ENCODE measurements around the gene SLC9A3. TPM values are rescaled to one million over a fixed set of nuclear protein-coding genes. Genes with fewer than 3 reads are reported as not detected.

The SLC9A3 gene
- 2.0 and 3.5 TPM in 2 replicates for total RNA-seq (2014; rRNA removed; shearing (Covaris generic); ENCODE audit: low replicate concordance)

DNA sequence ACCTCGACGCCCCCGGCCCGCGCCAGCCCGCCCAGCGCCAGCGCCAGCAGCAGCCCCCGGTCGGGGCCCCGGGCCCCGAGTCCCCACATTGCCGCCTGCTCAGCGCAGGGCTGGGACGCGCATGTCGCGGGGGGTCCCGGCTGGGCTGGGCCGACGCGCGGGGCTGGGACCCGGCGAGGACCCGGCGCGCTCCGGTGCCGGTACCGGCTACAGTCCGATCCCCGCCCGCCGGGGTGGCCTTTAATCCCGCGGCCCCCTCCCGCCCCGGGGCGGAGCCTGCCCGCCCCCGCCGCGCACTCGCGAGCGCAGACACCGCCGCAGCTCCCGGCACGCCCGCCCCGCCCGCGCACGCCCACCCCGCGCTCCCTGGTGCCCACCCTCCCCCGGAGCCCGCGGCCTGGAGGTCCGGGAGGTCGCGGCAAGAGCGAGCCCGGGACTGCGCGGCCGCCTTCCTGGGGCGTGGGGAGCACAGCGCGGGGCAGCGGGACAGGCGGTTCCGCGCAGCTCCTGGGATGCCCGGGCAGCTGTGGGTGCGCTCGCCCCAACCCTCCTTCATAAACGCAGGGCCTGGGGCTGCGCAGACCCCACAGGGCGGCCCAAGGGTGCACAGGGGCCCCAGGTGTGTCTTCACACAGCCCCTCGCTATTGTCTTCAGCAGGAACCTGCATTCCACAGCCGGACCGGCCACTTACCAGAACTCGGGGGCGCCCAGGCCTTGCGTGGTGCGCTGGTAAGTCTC is at the start of gene SLC9A3:
Gene SLC9A3 (minus strand): TSS at position 216 of the 739 bp plus-strand sequence.
- Histone ChIP-seq H3K36me3 (ENCODE audit: insufficient read depth, low read length) (no peaks in the 10 kb centered on the region), H3K27me3 (ENCODE audit: low read length) (no peaks in the 10 kb centered on the region), H3K9ac (ENCODE audit: low read length) (no peak within 1 kb of the TSS), H4K20me1 (ENCODE audit: insufficient read depth, low read depth, low read length) (no peaks in the 10 kb centered on the region), H3K27ac (ENCODE audit: low read length) (no peak within 1 kb of the TSS), H3K4me2 (ENCODE audit: low read depth, low read length, poor library complexity, severe bottlenecking) (no peak within 1 kb of the TSS), H3K4me1 (ENCODE audit: low read length) (peaks cover 33% of the 10 kb centered on the region), H3K9me3 (ENCODE audit: low read length) (no peaks in the 10 kb centered on the region), H3K4me3 (ENCODE audit: low read length) (no peak within 1 kb of the TSS), H2AFZ (ENCODE audit: low read length) (no peak within 1 kb of the TSS), H3K79me2 (ENCODE audit: low read length) (no peaks in the 10 kb centered on the region), H3K9me2 (replicated peaks; ENCODE audit: insufficient read depth, low read length) (no peaks in the 10 kb centered on the region)
- no peak for DNase-seq

DNA sequence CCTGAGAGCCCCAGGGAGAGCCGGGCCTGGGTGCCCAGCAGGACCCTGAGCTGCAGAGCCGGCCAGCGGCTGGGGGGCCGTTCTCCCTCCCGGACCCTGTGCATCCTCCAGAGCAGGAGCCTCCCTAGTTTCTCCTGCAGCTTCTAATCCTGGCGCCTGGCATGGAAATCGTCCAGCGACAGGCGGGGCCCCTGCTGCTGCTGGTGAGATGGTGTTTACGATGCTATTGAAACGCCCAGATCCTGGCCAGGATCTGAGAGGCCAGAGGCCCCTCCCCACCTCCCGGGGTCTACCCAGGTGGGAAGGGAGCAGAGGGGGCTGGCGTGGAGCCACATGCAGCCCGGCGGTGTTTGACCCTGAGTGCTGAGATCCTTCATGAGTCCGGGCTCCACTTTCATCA is 49.7 kb upstream of the SLC9A3 start:
- H3K36me3 ChIP-seq (ENCODE audit: insufficient read depth, low read length) = no peaks in the 10 kb centered on the region
- no peak overlapping the region for H3K4me2 ChIP-seq (ENCODE audit: low read depth, low read length, poor library complexity, severe bottlenecking)
- no peak overlapping the region for H3K9ac ChIP-seq (ENCODE audit: low read length)
- no peak overlapping the region for H3K27ac ChIP-seq (ENCODE audit: low read length)
- no peak overlapping the region for H3K4me3 ChIP-seq (ENCODE audit: low read length)
- no peak overlapping the region for H2AFZ ChIP-seq (ENCODE audit: low read length)
- H4K20me1 ChIP-seq (ENCODE audit: insufficient read depth, low read depth, low read length) = no peaks in the 10 kb centered on the region
- H3K27me3 ChIP-seq (ENCODE audit: low read length) = no peaks in the 10 kb centered on the region
- H3K4me1 ChIP-seq (ENCODE audit: low read length) = no peaks in the 10 kb centered on the region
- no peaks in the 10 kb centered on the region for H3K79me2 ChIP-seq (ENCODE audit: low read length)
- H3K9me2 ChIP-seq (replicated peaks; ENCODE audit: insufficient read depth, low read length) = no peaks in the 10 kb centered on the region
- no peak for DNase-seq
- H3K9me3 ChIP-seq (ENCODE audit: low read length) = peaks cover 10% of the 10 kb centered on the region

DNA sequence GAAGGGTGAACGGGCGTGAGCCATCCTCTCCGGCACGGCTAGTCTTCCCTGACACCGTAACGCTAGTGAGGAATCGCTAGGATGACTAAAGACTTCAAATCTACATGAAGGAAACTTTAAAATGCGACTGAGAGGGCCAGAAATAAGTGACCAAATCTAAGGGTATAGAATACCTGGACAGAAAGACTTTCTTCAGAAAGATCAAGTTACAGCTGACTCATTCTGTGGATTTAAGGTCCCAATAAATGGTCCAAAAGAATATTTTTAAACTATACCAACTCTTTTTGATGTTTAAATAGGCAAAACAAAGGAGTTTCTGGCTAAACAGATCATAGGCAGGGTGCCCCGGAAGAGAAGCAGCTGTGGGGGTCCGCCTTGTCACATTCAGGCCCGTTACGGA is 49.0 kb upstream of the SLC9A3 start:
- H3K27me3 ChIP-seq (ENCODE audit: low read length) = no peaks in the 10 kb centered on the region
- H3K27ac ChIP-seq (ENCODE audit: low read length) = no peak overlapping the region
- no peak overlapping the region for H3K4me3 ChIP-seq (ENCODE audit: low read length)
- no peaks in the 10 kb centered on the region for H3K4me1 ChIP-seq (ENCODE audit: low read length)
- no peak for DNase-seq
- H3K9ac ChIP-seq (ENCODE audit: low read length) = no peak overlapping the region
- no peaks in the 10 kb centered on the region for H3K79me2 ChIP-seq (ENCODE audit: low read length)
- no peaks in the 10 kb centered on the region for H3K36me3 ChIP-seq (ENCODE audit: insufficient read depth, low read length)
- H3K4me2 ChIP-seq (ENCODE audit: low read depth, low read length, poor library complexity, severe bottlenecking) = no peak overlapping the region
- H3K9me3 ChIP-seq (ENCODE audit: low read length) = peaks cover 10% of the 10 kb centered on the region
- H3K9me2 ChIP-seq (replicated peaks; ENCODE audit: insufficient read depth, low read length) = no peaks in the 10 kb centered on the region
- H2AFZ ChIP-seq (ENCODE audit: low read length) = no peak overlapping the region
- no peaks in the 10 kb centered on the region for H4K20me1 ChIP-seq (ENCODE audit: insufficient read depth, low read depth, low read length)

DNA sequence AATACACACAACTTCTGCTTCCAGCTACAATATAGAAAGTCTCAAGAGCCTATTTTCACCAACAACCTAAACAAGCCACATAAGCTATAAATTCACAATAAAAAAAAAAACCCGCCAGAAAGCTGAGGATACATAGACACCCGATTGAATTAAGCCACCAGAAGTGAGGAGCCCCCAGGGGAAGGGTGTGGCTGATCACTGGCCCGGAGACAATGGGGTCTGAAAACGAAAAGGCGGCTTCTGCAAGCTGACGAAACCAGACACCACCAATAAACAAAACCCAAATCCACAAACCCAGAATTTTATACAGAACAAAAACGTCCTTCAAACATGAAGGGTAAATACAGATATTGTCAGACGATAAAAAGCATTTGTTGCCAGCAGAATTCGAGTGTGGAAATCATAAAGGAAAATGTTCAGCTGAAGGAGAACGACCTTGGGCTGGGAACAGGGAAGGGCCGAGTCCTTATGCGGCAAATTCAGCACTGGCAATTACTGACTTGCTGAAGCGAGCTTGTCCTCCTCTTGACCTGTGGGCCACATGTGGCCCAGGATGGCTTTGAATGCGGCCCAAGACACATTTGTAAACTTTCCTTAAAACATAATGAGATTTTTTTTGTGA is 48.3 kb upstream of the SLC9A3 start:
- Histone ChIP-seq H3K27ac (ENCODE audit: low read length) (no peak overlapping the region), H3K36me3 (ENCODE audit: insufficient read depth, low read length) (no peaks in the 10 kb centered on the region), H3K4me2 (ENCODE audit: low read depth, low read length, poor library complexity, severe bottlenecking) (no peak overlapping the region), H3K9me2 (replicated peaks; ENCODE audit: insufficient read depth, low read length) (no peaks in the 10 kb centered on the region), H3K9ac (ENCODE audit: low read length) (no peak overlapping the region), H3K79me2 (ENCODE audit: low read length) (no peaks in the 10 kb centered on the region), H4K20me1 (ENCODE audit: insufficient read depth, low read depth, low read length) (no peaks in the 10 kb centered on the region), H3K4me1 (ENCODE audit: low read length) (no peaks in the 10 kb centered on the region), H2AFZ (ENCODE audit: low read length) (no peak overlapping the region), H3K9me3 (ENCODE audit: low read length) (peaks cover 7% of the 10 kb centered on the region), H3K4me3 (ENCODE audit: low read length) (no peak overlapping the region), H3K27me3 (ENCODE audit: low read length) (no peaks in the 10 kb centered on the region)
- no peak for DNase-seq

DNA sequence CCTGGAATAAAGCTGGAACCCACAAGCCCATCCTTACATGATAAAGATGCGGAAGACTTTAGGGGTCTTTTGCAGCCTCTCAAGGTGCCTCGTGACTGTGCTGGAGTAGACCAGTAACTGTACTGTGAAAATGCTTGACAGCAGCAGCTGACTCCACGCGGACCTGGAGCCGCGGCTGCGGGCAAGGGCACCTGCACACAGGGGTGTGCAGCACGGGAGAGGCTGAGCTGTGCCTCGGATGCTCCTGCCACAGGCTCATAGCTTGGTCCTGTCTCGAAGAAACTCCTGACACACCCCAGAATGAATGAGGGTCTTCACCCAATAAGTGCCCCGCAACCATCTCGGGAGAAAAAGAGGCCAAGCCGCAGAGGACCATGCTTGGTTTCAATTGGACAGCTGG is 47.5 kb upstream of the SLC9A3 start:
- no peak overlapping the region for H3K4me2 ChIP-seq (ENCODE audit: low read depth, low read length, poor library complexity, severe bottlenecking)
- DNase-seq = no peak
- H4K20me1 ChIP-seq (ENCODE audit: insufficient read depth, low read depth, low read length) = no peaks in the 10 kb centered on the region
- H3K27ac ChIP-seq (ENCODE audit: low read length) = no peak overlapping the region
- no peak overlapping the region for H3K4me3 ChIP-seq (ENCODE audit: low read length)
- peaks cover 3% of the 10 kb centered on the region; the same call in 1 of the 2 replicates for H3K9me3 ChIP-seq (ENCODE audit: low read length)
- no peaks in the 10 kb centered on the region for H3K79me2 ChIP-seq (ENCODE audit: low read length)
- H3K36me3 ChIP-seq (ENCODE audit: insufficient read depth, low read length) = no peaks in the 10 kb centered on the region
- H3K27me3 ChIP-seq (ENCODE audit: low read length) = no peaks in the 10 kb centered on the region
- no peaks in the 10 kb centered on the region for H3K9me2 ChIP-seq (replicated peaks; ENCODE audit: insufficient read depth, low read length)
- H2AFZ ChIP-seq (ENCODE audit: low read length) = no peak overlapping the region
- peaks cover 3% of the 10 kb centered on the region for H3K4me1 ChIP-seq (ENCODE audit: low read length)
- H3K9ac ChIP-seq (ENCODE audit: low read length) = no peak overlapping the region

DNA sequence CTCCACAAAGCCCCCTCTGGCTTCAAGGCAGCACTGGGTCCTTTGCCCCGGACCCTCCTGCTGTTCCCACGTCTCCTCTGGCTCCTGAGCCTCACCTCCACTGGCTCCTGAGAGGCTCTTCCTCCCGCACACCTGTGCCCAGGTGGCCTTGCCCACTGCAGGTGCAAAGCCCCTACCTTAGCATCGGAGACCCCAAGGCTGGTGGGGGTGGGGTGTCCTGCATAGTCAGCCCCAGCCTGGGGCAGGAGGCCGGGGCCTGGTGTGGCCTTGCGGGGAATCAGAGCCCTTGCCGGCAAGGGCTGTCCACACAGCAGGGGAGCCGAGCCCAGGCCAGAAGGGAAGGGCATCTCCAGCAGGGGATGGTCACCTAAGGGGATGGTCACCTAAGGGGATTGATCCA is 46.6 kb upstream of the SLC9A3 start:
- H3K4me2 ChIP-seq (ENCODE audit: low read depth, low read length, poor library complexity, severe bottlenecking) = no peak overlapping the region
- no peak overlapping the region for H3K27ac ChIP-seq (ENCODE audit: low read length)
- H2AFZ ChIP-seq (ENCODE audit: low read length) = no peak overlapping the region
- no peak overlapping the region for H3K9ac ChIP-seq (ENCODE audit: low read length)
- H3K9me2 ChIP-seq (replicated peaks; ENCODE audit: insufficient read depth, low read length) = no peaks in the 10 kb centered on the region
- no peaks in the 10 kb centered on the region for H4K20me1 ChIP-seq (ENCODE audit: insufficient read depth, low read depth, low read length)
- H3K4me3 ChIP-seq (ENCODE audit: low read length) = no peak overlapping the region
- no peaks in the 10 kb centered on the region for H3K79me2 ChIP-seq (ENCODE audit: low read length)
- no peak for DNase-seq
- H3K27me3 ChIP-seq (ENCODE audit: low read length) = no peaks in the 10 kb centered on the region
- H3K4me1 ChIP-seq (ENCODE audit: low read length) = peaks cover 7% of the 10 kb centered on the region
- H3K9me3 ChIP-seq (ENCODE audit: low read length) = no peaks in the 10 kb centered on the region
- no peaks in the 10 kb centered on the region for H3K36me3 ChIP-seq (ENCODE audit: insufficient read depth, low read length)

DNA sequence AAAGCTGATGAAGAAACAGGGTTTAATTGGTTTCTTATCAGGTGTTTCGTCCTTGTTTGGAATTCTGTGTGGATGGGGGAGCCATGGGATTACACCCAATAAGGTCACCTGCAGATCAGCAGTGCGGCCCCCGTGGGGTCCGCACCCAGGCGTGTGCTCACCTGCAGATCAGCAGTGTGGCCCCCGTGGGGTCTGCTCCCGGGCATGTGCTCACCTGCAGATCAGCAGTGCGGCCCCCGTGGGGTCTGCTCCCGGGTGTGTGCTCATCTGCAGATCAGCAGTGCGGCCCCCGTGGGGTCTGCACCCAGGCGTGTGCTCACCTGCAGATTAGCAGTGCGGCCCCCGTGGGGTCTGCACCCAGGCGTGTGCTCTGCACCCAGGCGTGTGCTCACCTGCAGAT is 46.2 kb upstream of the SLC9A3 start:
- Histone ChIP-seq H3K9ac (ENCODE audit: low read length) (no peak overlapping the region), H3K27me3 (ENCODE audit: low read length) (no peaks in the 10 kb centered on the region)

DNA sequence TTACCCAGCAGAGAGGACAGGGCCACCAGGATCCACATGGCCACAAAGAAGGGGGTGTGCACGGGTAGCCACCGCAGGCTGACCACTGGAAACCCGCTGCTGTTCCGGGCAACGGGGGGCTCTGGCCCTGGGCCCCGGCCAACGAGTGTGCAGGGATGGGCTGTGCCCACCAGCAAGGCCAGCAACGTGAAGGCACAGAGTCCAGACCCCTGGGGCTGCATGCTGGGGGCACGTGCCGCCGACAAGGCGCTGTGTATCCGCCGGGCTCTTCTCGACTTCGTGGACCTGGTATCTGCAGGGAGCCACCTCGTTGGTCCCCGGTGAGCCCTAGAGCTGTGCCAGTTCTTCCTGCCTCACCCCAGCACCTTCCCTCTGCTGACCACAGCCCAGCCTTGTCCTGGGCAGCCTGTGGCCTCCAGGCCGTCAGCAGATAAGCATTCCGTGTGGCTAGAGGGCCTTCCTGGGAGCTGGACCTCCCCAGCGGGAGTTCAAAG is 45.7 kb upstream of the SLC9A3 start:
- DNase-seq = no peak
- no peaks in the 10 kb centered on the region for H3K9me3 ChIP-seq (ENCODE audit: low read length)
- H3K36me3 ChIP-seq (ENCODE audit: insufficient read depth, low read length) = no peaks in the 10 kb centered on the region
- no peak overlapping the region for H3K4me2 ChIP-seq (ENCODE audit: low read depth, low read length, poor library complexity, severe bottlenecking)
- no peaks in the 10 kb centered on the region for H3K27me3 ChIP-seq (ENCODE audit: low read length)
- no peaks in the 10 kb centered on the region for H4K20me1 ChIP-seq (ENCODE audit: insufficient read depth, low read depth, low read length)
- H3K4me3 ChIP-seq (ENCODE audit: low read length) = no peak overlapping the region
- no peaks in the 10 kb centered on the region for H3K9me2 ChIP-seq (replicated peaks; ENCODE audit: insufficient read depth, low read length)
- H3K79me2 ChIP-seq (ENCODE audit: low read length) = no peaks in the 10 kb centered on the region
- no peak overlapping the region for H3K9ac ChIP-seq (ENCODE audit: low read length)
- H3K27ac ChIP-seq (ENCODE audit: low read length) = no peak overlapping the region
- peaks cover 7% of the 10 kb centered on the region for H3K4me1 ChIP-seq (ENCODE audit: low read length)
- H2AFZ ChIP-seq (ENCODE audit: low read length) = no peak overlapping the region

More for the DNA sequence above, 46.2 kb upstream of the SLC9A3 start:
- Histone ChIP-seq H3K4me1 (ENCODE audit: low read length) (peaks cover 7% of the 10 kb centered on the region), H3K4me3 (ENCODE audit: low read length) (no peak overlapping the region), H3K27ac (ENCODE audit: low read length) (no peak overlapping the region), H3K9me2 (replicated peaks; ENCODE audit: insufficient read depth, low read length) (no peaks in the 10 kb centered on the region), H2AFZ (ENCODE audit: low read length) (no peak overlapping the region), H4K20me1 (ENCODE audit: insufficient read depth, low read depth, low read length) (no peaks in the 10 kb centered on the region), H3K79me2 (ENCODE audit: low read length) (no peaks in the 10 kb centered on the region), H3K4me2 (ENCODE audit: low read depth, low read length, poor library complexity, severe bottlenecking) (no peak overlapping the region), H3K36me3 (ENCODE audit: insufficient read depth, low read length) (no peaks in the 10 kb centered on the region), H3K9me3 (ENCODE audit: low read length) (no peaks in the 10 kb centered on the region)
- DNase-seq = no peak

Measured in Karpas-422 (cell line).